K562 (cell line): Measurements from ENCODE around the gene MAST1. TPM values are rescaled to one million over a fixed set of nuclear protein-coding genes. Genes with fewer than 3 reads are reported as not detected.

ENCODE experiments used
- ARID1B ChIP-seq: fragments of 450-650 bp; IDR thresholded peaks from 2 replicates; pipeline ENCODE4 v1.6.1; 2016; ENCODE audit warnings: antibody characterized with exemption, mild to moderate bottlenecking, inconsistent platforms
- ESRRB ChIP-seq: fragments of 250-450 bp; sonication (Bioruptor Pico); IDR thresholded peaks from 2 replicates; pipeline ENCODE4 v1.5.0; 2020; ENCODE audit warnings: mild to moderate bottlenecking, moderate library complexity, borderline replicate concordance
- FOXJ3 ChIP-seq: sonication (generic); formaldehyde crosslinking; IDR thresholded peaks from 2 replicates; pipeline ENCODE4 v1.4.0; 2020; ENCODE audit warnings: mild to moderate bottlenecking, missing genetic modification reagents
- NBN ChIP-seq: fragments of 450-650 bp; IDR thresholded peaks from 2 replicates; pipeline ENCODE4 v1.6.1; 2016; ENCODE audit warnings: low read depth, mild to moderate bottlenecking
- NEUROD1 ChIP-seq: fragments of 150-350 bp; IDR thresholded peaks from 2 replicates; pipeline ENCODE4 v1.6.1; 2014; ENCODE audit warnings: borderline replicate concordance, low read length, low read depth; ENCODE audit not compliant: partially characterized antibody
- PTTG1 ChIP-seq: fragments of 450-650 bp; IDR thresholded peaks from 2 replicates; pipeline ENCODE4 v1.6.1; 2016; ENCODE audit warnings: low read depth, mild to moderate bottlenecking, missing genetic modification characterization, missing compliant biosample characterization
- SMARCC2 ChIP-seq: fragments of 450-650 bp; IDR thresholded peaks from 2 replicates; pipeline ENCODE4 v1.6.1; 2017; ENCODE audit warnings: antibody characterized with exemption, moderate library complexity, mild to moderate bottlenecking, low read depth
- TOE1 ChIP-seq, 2 experiments: fragments of 450-650 bp in 1 of 2; sonication (generic) in 1 of 2; formaldehyde crosslinking in 1 of 2; IDR thresholded peaks; 2 replicates each; pipeline versions ENCODE4 v1.7.1 to v1.8.0; 2016 to 2022; ENCODE audit warnings: borderline replicate concordance in 2 of 2, mild to moderate bottlenecking in 2 of 2, antibody characterized with exemption in 1 of 2, inconsistent platforms in 1 of 2, low read depth in 1 of 2, missing genetic modification reagents in 1 of 2, moderate library complexity in 1 of 2
- ZNF133 ChIP-seq: fragments of 250-450 bp; sonication (Bioruptor Pico); IDR thresholded peaks from 2 replicates; pipeline ENCODE4 v1.4.0; 2020; ENCODE audit warnings: mild to moderate bottlenecking
- ZNF561 ChIP-seq: fragments of 450-650 bp; formaldehyde crosslinking; conservative IDR thresholded peaks from 2 replicates; pipeline ENCODE4 v1.4.0; 2020; ENCODE audit warnings: mild to moderate bottlenecking, moderate library complexity
- ZNF764 ChIP-seq: fragments of 250-450 bp; sonication (Bioruptor Pico); IDR thresholded peaks from 2 replicates; pipeline ENCODE4 v1.4.0; 2020; ENCODE audit warnings: low read depth, mild to moderate bottlenecking, moderate library complexity
- polyA plus RNA-seq, 8 experiments: library from polyadenylated mRNA; depleted of rRNA in 4 of 8; stranded (reverse) in 5 of 8; unstranded in 3 of 8; fragments of >200 nt; fragmentation: Nextera tagmentation in 2 of 8; fragmentation: Illumina TruSeq in 1 of 8; extraction: Ambion mirVana in 2 of 8; extraction: Trizol in 1 of 8; gene quantifications; 2 replicates each; pipeline versions ENCODE4 v1.2.1 to v1.2.3, GENCODE V29; 2011 to 2014; ENCODE audit warnings: inconsistent platforms in 1 of 8, missing spikeins in 1 of 8
- total RNA-seq, 7 experiments: library from RNA; depleted of rRNA in 6 of 7; stranded (reverse); fragments of >200 nt in 6 of 7; fragmentation: Illumina TruSeq in 2 of 7; extraction: Trizol in 2 of 7; gene quantifications; 2 replicates each; pipeline versions ENCODE4 v1.2.1 to v1.2.3, GENCODE V29; 2011 to 2021; ENCODE audit warnings: low replicate concordance in 1 of 7
- TF ChIP-seq, protein P1 (sequence below): sonication (generic); formaldehyde crosslinking; IDR thresholded peaks from 2 replicates; pipeline ENCODE4 v1.8.0; 2022; ENCODE audit warnings: missing genetic modification reagents, mild to moderate bottlenecking, borderline replicate concordance
- TF ChIP-seq, protein P2 (sequence below): fragments of 250-450 bp; sonication (Bioruptor Pico); IDR thresholded peaks from 2 replicates; pipeline ENCODE4 v1.5.0; 2021; ENCODE audit warnings: mild to moderate bottlenecking, borderline replicate concordance
- TF ChIP-seq, protein P3 (sequence below): sonication (generic); formaldehyde crosslinking; IDR thresholded peaks from 2 replicates; pipeline ENCODE4 v1.8.1; 2023; ENCODE audit warnings: missing genetic modification reagents, mild to moderate bottlenecking, borderline replicate concordance
- TF ChIP-seq, protein P4 (sequence below): conservative IDR thresholded peaks from 2 replicates; pipeline ENCODE4 v1.6.1; 2011; ENCODE audit warnings: low read depth, mild to moderate bottlenecking, low read length; ENCODE audit not compliant: control insufficient read depth

Gene MAST1
- total and polyA plus RNA-seq, 9 of the 15 experiments (the other 6 are each of a cell fraction or from before 2014, with no cell fraction given) = 0.48 to 10.3 (median 3.9) TPM

DNA sequence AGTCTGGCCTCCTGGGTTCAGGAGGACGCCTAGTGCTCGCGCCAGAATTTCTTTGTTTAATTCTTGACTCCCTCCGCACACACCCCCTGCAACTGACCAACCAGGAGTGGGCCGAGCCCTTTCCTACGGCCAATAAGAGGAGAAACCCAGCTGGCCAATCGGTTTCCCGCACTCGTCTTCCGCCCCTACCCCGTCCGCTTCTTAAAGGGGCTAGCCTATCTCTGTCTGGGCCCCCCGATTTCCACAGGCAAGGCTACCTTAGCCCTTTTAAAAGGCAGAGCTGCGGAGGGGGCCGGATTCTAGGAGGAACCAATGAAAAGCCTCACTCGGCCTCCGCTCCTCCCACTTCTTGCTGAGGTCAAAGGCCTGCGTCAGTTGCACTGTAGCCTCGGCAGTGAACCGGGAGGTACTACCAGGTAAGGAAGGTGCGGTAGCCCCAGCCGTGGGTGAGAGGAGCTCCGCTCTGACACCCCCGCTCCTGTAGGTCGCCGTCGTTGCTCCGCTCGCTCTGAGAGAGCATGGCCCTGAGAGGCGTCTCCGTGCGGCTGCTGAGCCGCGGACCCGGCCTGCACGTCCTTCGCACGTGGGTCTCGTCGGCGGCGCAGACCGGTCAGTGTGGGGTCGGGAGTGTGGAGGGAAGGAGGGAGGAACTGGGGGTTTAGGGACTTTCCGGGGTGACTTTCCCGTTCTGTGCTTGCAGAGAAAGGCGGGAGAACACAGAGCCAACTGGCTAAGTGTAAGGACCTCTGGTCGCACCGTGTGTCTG lies 52.7 kb downstream of the MAST1 start, which contains the start of gene GCDH (continued):
- TF ChIP-seq, protein P1, sequence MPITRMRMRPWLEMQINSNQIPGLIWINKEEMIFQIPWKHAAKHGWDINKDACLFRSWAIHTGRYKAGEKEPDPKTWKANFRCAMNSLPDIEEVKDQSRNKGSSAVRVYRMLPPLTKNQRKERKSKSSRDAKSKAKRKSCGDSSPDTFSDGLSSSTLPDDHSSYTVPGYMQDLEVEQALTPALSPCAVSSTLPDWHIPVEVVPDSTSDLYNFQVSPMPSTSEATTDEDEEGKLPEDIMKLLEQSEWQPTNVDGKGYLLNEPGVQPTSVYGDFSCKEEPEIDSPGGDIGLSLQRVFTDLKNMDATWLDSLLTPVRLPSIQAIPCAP = no peak
- TF ChIP-seq NEUROD1 (peak; percentile 99), FOXJ3 (CRISPR knock-in tag) (no peak), TOE1 (IDR thresholded peaks at IDR 0.05; ENCODE audit: borderline replicate concordance) (peak; percentile 99), TOE1 (CRISPR knock-in tag; IDR thresholded peaks at IDR 0.05; ENCODE audit: borderline replicate concordance, low read depth) (no peak), ESRRB (no peak), NBN (0 out of 2 replicates have a peak, but pooled peaks have one; percentile 6), SMARCC2 (no peak), ZNF133 (CRISPR knock-in tag) (no peak), PTTG1 (tag) (no peak), ZNF561 (CRISPR knock-in tag) (no peak), ARID1B (no peak), ZNF764 (CRISPR knock-in tag) (no peak)
- TF ChIP-seq, protein P2, sequence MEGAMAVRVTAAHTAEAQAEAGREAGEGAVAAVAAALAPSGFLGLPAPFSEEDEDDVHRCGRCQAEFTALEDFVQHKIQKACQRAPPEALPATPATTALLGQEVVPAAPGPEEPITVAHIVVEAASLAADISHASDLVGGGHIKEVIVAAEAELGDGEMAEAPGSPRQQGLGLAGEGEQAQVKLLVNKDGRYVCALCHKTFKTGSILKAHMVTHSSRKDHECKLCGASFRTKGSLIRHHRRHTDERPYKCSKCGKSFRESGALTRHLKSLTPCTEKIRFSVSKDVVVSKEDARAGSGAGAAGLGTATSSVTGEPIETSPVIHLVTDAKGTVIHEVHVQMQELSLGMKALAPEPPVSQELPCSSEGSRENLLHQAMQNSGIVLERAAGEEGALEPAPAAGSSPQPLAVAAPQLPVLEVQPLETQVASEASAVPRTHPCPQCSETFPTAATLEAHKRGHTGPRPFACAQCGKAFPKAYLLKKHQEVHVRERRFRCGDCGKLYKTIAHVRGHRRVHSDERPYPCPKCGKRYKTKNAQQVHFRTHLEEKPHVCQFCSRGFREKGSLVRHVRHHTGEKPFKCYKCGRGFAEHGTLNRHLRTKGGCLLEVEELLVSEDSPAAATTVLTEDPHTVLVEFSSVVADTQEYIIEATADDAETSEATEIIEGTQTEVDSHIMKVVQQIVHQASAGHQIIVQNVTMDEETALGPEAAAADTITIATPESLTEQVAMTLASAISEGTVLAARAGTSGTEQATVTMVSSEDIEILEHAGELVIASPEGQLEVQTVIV (CRISPR knock-in tag) = no peak
- TF ChIP-seq, protein P3, sequence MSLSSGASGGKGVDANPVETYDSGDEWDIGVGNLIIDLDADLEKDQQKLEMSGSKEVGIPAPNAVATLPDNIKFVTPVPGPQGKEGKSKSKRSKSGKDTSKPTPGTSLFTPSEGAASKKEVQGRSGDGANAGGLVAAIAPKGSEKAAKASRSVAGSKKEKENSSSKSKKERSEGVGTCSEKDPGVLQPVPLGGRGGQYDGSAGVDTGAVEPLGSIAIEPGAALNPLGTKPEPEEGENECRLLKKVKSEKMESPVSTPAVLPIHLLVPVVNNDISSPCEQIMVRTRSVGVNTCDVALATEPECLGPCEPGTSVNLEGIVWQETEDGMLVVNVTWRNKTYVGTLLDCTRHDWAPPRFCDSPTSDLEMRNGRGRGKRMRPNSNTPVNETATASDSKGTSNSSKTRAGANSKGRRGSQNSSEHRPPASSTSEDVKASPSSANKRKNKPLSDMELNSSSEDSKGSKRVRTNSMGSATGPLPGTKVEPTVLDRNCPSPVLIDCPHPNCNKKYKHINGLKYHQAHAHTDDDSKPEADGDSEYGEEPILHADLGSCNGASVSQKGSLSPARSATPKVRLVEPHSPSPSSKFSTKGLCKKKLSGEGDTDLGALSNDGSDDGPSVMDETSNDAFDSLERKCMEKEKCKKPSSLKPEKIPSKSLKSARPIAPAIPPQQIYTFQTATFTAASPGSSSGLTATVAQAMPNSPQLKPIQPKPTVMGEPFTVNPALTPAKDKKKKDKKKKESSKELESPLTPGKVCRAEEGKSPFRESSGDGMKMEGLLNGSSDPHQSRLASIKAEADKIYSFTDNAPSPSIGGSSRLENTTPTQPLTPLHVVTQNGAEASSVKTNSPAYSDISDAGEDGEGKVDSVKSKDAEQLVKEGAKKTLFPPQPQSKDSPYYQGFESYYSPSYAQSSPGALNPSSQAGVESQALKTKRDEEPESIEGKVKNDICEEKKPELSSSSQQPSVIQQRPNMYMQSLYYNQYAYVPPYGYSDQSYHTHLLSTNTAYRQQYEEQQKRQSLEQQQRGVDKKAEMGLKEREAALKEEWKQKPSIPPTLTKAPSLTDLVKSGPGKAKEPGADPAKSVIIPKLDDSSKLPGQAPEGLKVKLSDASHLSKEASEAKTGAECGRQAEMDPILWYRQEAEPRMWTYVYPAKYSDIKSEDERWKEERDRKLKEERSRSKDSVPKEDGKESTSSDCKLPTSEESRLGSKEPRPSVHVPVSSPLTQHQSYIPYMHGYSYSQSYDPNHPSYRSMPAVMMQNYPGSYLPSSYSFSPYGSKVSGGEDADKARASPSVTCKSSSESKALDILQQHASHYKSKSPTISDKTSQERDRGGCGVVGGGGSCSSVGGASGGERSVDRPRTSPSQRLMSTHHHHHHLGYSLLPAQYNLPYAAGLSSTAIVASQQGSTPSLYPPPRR (CRISPR knock-in tag) = no peak
- TF ChIP-seq, protein P4, sequence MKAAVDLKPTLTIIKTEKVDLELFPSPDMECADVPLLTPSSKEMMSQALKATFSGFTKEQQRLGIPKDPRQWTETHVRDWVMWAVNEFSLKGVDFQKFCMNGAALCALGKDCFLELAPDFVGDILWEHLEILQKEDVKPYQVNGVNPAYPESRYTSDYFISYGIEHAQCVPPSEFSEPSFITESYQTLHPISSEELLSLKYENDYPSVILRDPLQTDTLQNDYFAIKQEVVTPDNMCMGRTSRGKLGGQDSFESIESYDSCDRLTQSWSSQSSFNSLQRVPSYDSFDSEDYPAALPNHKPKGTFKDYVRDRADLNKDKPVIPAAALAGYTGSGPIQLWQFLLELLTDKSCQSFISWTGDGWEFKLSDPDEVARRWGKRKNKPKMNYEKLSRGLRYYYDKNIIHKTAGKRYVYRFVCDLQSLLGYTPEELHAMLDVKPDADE = peak; percentile 67
